NCI-H82 (cell line): ENCODE data around the gene MT1A.
"Not testable (repeated sequence)": the region's sequence is repeated elsewhere in the genome, so short reads cannot be mapped to it uniquely, and the experiment has no call there.

Experiments
- DNase-seq: peaks from one replicate; lab custom pipeline; 2025; lab: John Stamatoyannopoulos, UW

MT1A gene

GRCh38 chr16:56657555-56658326 lies 19.3 kb downstream of the MT1A start, which contains the start of gene MT1F:
MT1F (plus strand) TSS chr16:56657959; CDS start chr16:56658059, 100 bp downstream.
- peak; percentile 71 for DNase-seq

- no peak for DNase-seq
Observed at GRCh38 chr16:56658327-56658875, 19.9 kb downstream of the MT1A start.

GRCh38 chr16:56662357-56663354 lies 24.2 kb downstream of the MT1A start:
- no peak for DNase-seq

- DNase-seq = no peak
Observed at GRCh38 chr16:56664506-56664905, 26.0 kb downstream of the MT1A start.

- not testable (repeated sequence) for DNase-seq
Observed at GRCh38 chr16:56665286-56666261, 27.1 kb downstream of the MT1A start.

GRCh38 chr16:56667581-56668571 lies 29.4 kb downstream of the MT1A start, which contains the start of gene MT1G:
MT1G (minus strand) TSS chr16:56668065; CDS start chr16:56667993, 72 bp downstream.
- DNase-seq = peak; percentile 23

- DNase-seq = no peak
Observed at GRCh38 chr16:56669005-56669839, 30.8 kb downstream of the MT1A start, which contains the start of gene MT1H. MT1H (plus strand) TSS chr16:56669814; CDS start chr16:56669885, 71 bp downstream.

- no peak for DNase-seq
Observed at GRCh38 chr16:56669840-56670619, 31.6 kb downstream of the MT1A start.

GRCh38 chr16:56670620-56670934 lies 32.1 kb downstream of the MT1A start:
- no peak for DNase-seq

- not testable (repeated sequence) for DNase-seq
Observed at GRCh38 chr16:56671691-56672090, 33.2 kb downstream of the MT1A start.

GRCh38 chr16:56672171-56672570 lies 33.7 kb downstream of the MT1A start:
- DNase-seq = not testable (repeated sequence)

- no peak for DNase-seq
Observed at GRCh38 chr16:56672761-56673536, 34.5 kb downstream of the MT1A start.

GRCh38 chr16:56673921-56674320 lies 35.5 kb downstream of the MT1A start:
- DNase-seq = peak; percentile 44

GRCh38 chr16:56674570-56674969 lies 36.1 kb downstream of the MT1A start:
- not testable (repeated sequence) for DNase-seq

GRCh38 chr16:56675685-56676210 lies 37.3 kb downstream of the MT1A start:
- DNase-seq = no peak

GRCh38 chr16:56677474-56677873 lies 39.0 kb downstream of the MT1A start:
- DNase-seq = no peak
